WTC11 (cell line): ENCODE measurements around the gene CD84.
"Not testable (repeated sequence)": the region's sequence is repeated elsewhere in the genome, so short reads cannot be mapped to it uniquely, and the experiment has no call there.

ENCODE experiments used
- MYBL2 ChIP-seq: sonication (generic); formaldehyde crosslinking; IDR thresholded peaks from 2 replicates; pipeline ENCODE4 v1.8.1; 2023; ENCODE audit warnings: mild to moderate bottlenecking, moderate library complexity, missing genetic modification reagents
- RELA ChIP-seq: sonication (generic); formaldehyde crosslinking; IDR thresholded peaks from 2 replicates; pipeline ENCODE4 v1.8.1; 2022; ENCODE audit warnings: missing genetic modification reagents, mild to moderate bottlenecking, borderline replicate concordance
- ZNF263 ChIP-seq: sonication (generic); formaldehyde crosslinking; IDR thresholded peaks from 2 replicates; pipeline ENCODE4 v1.8.1; 2022; ENCODE audit warnings: low read depth, mild to moderate bottlenecking, moderate library complexity, missing genetic modification reagents
- TF ChIP-seq, protein P1 (sequence below): fragments of 200-600 bp; IDR thresholded peaks from 2 replicates; pipeline ENCODE4 v1.8.0; 2022; ENCODE audit warnings: antibody characterized with exemption

DNA sequence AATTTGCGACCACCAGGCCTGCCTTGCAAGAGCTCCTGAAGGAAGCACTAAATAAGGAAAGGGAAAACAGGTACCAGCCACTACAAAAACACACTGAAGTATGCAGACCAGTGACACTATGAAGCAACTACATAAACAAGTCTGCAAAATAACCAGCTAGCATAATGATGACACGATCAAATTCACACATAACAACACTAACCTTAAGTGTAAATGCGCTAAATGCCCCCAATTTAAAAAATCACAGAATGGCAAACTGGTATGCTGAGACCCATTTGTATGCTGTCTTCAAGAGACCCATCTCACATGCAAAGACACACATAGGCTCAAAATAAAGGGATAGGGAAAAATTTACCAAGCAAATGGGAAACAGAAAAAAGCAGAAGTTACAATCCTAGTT is 19.9 kb downstream of the CD84 start:
- not testable (repeated sequence) for TF ChIP-seq RELA, ZNF263, MYBL2
- TF ChIP-seq, protein P1, sequence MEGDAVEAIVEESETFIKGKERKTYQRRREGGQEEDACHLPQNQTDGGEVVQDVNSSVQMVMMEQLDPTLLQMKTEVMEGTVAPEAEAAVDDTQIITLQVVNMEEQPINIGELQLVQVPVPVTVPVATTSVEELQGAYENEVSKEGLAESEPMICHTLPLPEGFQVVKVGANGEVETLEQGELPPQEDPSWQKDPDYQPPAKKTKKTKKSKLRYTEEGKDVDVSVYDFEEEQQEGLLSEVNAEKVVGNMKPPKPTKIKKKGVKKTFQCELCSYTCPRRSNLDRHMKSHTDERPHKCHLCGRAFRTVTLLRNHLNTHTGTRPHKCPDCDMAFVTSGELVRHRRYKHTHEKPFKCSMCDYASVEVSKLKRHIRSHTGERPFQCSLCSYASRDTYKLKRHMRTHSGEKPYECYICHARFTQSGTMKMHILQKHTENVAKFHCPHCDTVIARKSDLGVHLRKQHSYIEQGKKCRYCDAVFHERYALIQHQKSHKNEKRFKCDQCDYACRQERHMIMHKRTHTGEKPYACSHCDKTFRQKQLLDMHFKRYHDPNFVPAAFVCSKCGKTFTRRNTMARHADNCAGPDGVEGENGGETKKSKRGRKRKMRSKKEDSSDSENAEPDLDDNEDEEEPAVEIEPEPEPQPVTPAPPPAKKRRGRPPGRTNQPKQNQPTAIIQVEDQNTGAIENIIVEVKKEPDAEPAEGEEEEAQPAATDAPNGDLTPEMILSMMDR = not testable (repeated sequence)
